ENCODE results near the gene PRR35. TPM values are rescaled to one million over a fixed set of nuclear protein-coding genes. Genes with fewer than 3 reads are reported as not detected.
A peak's percentile ranks its signal among the peaks of the same experiment; 100 is the strongest.

The PRR35 gene
- total and polyA plus RNA-seq, 3 donors from 2014 or later = 1.7 to 7.2 (median 5.0) TPM

- DNase-seq = no peak
- no peaks in the 10 kb centered on the region for H3K27me3 ChIP-seq
- no peak overlapping the region for H3K4me3 ChIP-seq
- no peaks in the 10 kb centered on the region for H3K4me1 ChIP-seq
- no peak overlapping the region for H3K27ac ChIP-seq
- intact Hi-C loops (cut with DNase I; ENCODE audit: low total_unique reads) = no loop called here
- 89 to 93% methylated on average over 14 to 45 of the region's 51 CpGs for WGBS, 2 donors
- no peaks in the 10 kb centered on the region for H3K9me3 ChIP-seq
- no peaks in the 10 kb centered on the region for H3K36me3 ChIP-seq (ENCODE audit: low read depth, missing control alignments)
- TF ChIP-seq POLR2A (IDR thresholded peaks at IDR 0.05) (no peak), CTCF (IDR thresholded peaks at IDR 0.05) (no peak)
These were observed 16.7 kb upstream of the PRR35 start for GRCh38 chr16:543301-544164.

GRCh38 chr16:544517-544916, 15.7 kb upstream of the PRR35 start:
- Histone ChIP-seq H3K4me3 (no peak overlapping the region), H3K4me1 (no peaks in the 10 kb centered on the region), H3K36me3 (ENCODE audit: low read depth, missing control alignments) (no peaks in the 10 kb centered on the region), H3K9me3 (no peaks in the 10 kb centered on the region), H3K27ac (no peak overlapping the region), H3K27me3 (no peaks in the 10 kb centered on the region)
- intact Hi-C loops (cut with DNase I; ENCODE audit: low total_unique reads) = no loop called here
- no peak for TF ChIP-seq POLR2A (IDR thresholded peaks at IDR 0.05)
- DNase-seq = no peak
- 64 to 86% methylated on average over 28 to 46 of the region's 46 CpGs for WGBS, 2 donors

- Histone ChIP-seq H3K27ac (no peak overlapping the region), H3K9me3 (no peaks in the 10 kb centered on the region), H3K27me3 (no peaks in the 10 kb centered on the region), H3K36me3 (ENCODE audit: low read depth, missing control alignments) (no peaks in the 10 kb centered on the region), H3K4me3 (no peak overlapping the region), H3K4me1 (no peaks in the 10 kb centered on the region)
- intact Hi-C loops (cut with DNase I; ENCODE audit: low total_unique reads) = no loop called here
- DNase-seq = peak; percentile 84
- WGBS, 2 donors = 69 to 81% methylated on average over 28 to 60 of the region's 60 CpGs
- no peak for TF ChIP-seq POLR2A (IDR thresholded peaks at IDR 0.05)
- TF ChIP-seq CTCF (IDR thresholded peaks at IDR 0.05) = peak; percentile 58 to 70 (median 68)
These were observed 13.1 kb upstream of the PRR35 start for GRCh38 chr16:546909-547770.

GRCh38 chr16:548586-548985, 11.6 kb upstream of the PRR35 start:
- intact Hi-C loops (cut with DNase I; ENCODE audit: low total_unique reads) = no loop called here
- no peak for DNase-seq
- TF ChIP-seq CTCF (IDR thresholded peaks at IDR 0.05) (no peak), POLR2A (IDR thresholded peaks at IDR 0.05) (no peak)
- Histone ChIP-seq H3K27me3 (no peaks in the 10 kb centered on the region), H3K36me3 (ENCODE audit: low read depth, missing control alignments) (no peaks in the 10 kb centered on the region), H3K4me1 (no peaks in the 10 kb centered on the region), H3K9me3 (no peaks in the 10 kb centered on the region), H3K27ac (no peak overlapping the region), H3K4me3 (no peak overlapping the region)
- WGBS, 2 donors = 93 to 100% methylated on average over 4 to 17 of the region's 21 CpGs

- Histone ChIP-seq H3K27ac (no peak overlapping the region), H3K4me1 (no peaks in the 10 kb centered on the region), H3K36me3 (ENCODE audit: low read depth, missing control alignments) (no peaks in the 10 kb centered on the region), H3K4me3 (no peak overlapping the region), H3K27me3 (no peaks in the 10 kb centered on the region), H3K9me3 (no peaks in the 10 kb centered on the region)
- WGBS, 2 donors = 94 to 96% methylated on average over 40 to 50 of the region's 54 CpGs
- intact Hi-C loops (cut with DNase I; ENCODE audit: low total_unique reads) = no loop called here
- no peak for DNase-seq
- TF ChIP-seq CTCF (IDR thresholded peaks at IDR 0.05) (no peak), POLR2A (IDR thresholded peaks at IDR 0.05) (no peak)
These were observed 10.5 kb upstream of the PRR35 start for GRCh38 chr16:549544-550263.
